Measurements from ENCODE around the gene XNDC1N. TPM values are rescaled to one million over a fixed set of nuclear protein-coding genes. Genes with fewer than 3 reads are reported as not detected.
"Not testable (repeated sequence)": the region's sequence is repeated elsewhere in the genome, so short reads cannot be mapped to it uniquely, and the experiment has no call there.

The XNDC1N gene
- polyA plus RNA-seq, 1 donor from 2014 or later: 3.3 TPM

GRCh38 chr11:71911986-71912340 lies 16.4 kb downstream of the XNDC1N start:
- not testable (repeated sequence) for H3K4me1 Mint-ChIP-seq, H3K4me3 Mint-ChIP-seq, H3K27me3 Mint-ChIP-seq, H3K27ac Mint-ChIP-seq, H3K9me3 Mint-ChIP-seq, H3K36me3 Mint-ChIP-seq

GRCh38 chr11:71911321-71911985 lies 16.9 kb downstream of the XNDC1N start:
- not testable (repeated sequence) for H3K4me3 Mint-ChIP-seq, H3K4me1 Mint-ChIP-seq, H3K9me3 Mint-ChIP-seq, H3K36me3 Mint-ChIP-seq, H3K27me3 Mint-ChIP-seq
- H3K27ac Mint-ChIP-seq: peak overlapping the region in 1 of 3 donors; percentile 65

GRCh38 chr11:71910775-71911174 lies 17.6 kb downstream of the XNDC1N start:
- not testable (repeated sequence) for H3K4me1 Mint-ChIP-seq, H3K27ac Mint-ChIP-seq, H3K36me3 Mint-ChIP-seq, H3K9me3 Mint-ChIP-seq, H3K27me3 Mint-ChIP-seq, H3K4me3 Mint-ChIP-seq

- Mint-ChIP-seq H3K4me3 (no peak overlapping the region), H3K27ac (no peak overlapping the region), H3K36me3 (peaks cover 9% of the 10 kb centered on the region), H3K4me1 (no peaks in the 10 kb centered on the region), H3K9me3 (no peaks in the 10 kb centered on the region), H3K27me3 (no peaks in the 10 kb centered on the region)
Observed at GRCh38 chr11:71908218-71908617, 20.2 kb downstream of the XNDC1N start.

- H3K27me3 Mint-ChIP-seq, H3K4me3 Mint-ChIP-seq, H3K27ac Mint-ChIP-seq, H3K4me1 Mint-ChIP-seq, H3K9me3 Mint-ChIP-seq: not testable (repeated sequence)
- peaks cover 26% of the 10 kb centered on the region for H3K36me3 Mint-ChIP-seq
Observed at GRCh38 chr11:71901137-71901536, 27.3 kb downstream of the XNDC1N start.

- no peaks in the 10 kb centered on the region for H3K4me1 Mint-ChIP-seq
- H3K9me3 Mint-ChIP-seq: peaks cover 0 to 2% (median 0%) of the 10 kb centered on the region in 3 donors
- no peak overlapping the region for H3K4me3 Mint-ChIP-seq
- no peaks in the 10 kb centered on the region for H3K27me3 Mint-ChIP-seq
- no peak overlapping the region for H3K27ac Mint-ChIP-seq
- peaks cover 16% of the 10 kb centered on the region for H3K36me3 Mint-ChIP-seq
Observed at GRCh38 chr11:71895961-71896360, 32.4 kb downstream of the XNDC1N start.

- H3K27me3 Mint-ChIP-seq, H3K9me3 Mint-ChIP-seq, H3K4me1 Mint-ChIP-seq, H3K4me3 Mint-ChIP-seq, H3K27ac Mint-ChIP-seq: not testable (repeated sequence)
- H3K36me3 Mint-ChIP-seq: peaks cover 15% of the 10 kb centered on the region
Observed at GRCh38 chr11:71889181-71889872, 39.1 kb downstream of the XNDC1N start.

GRCh38 chr11:71888335-71889010 lies 39.9 kb downstream of the XNDC1N start:
- peaks cover 12% of the 10 kb centered on the region for H3K36me3 Mint-ChIP-seq
- H3K4me1 Mint-ChIP-seq, H3K27me3 Mint-ChIP-seq, H3K9me3 Mint-ChIP-seq, H3K4me3 Mint-ChIP-seq: not testable (repeated sequence)
- peak overlapping the region in 1 of 3 donors; percentile 67 for H3K27ac Mint-ChIP-seq

- H3K9me3 Mint-ChIP-seq, H3K27ac Mint-ChIP-seq, H3K27me3 Mint-ChIP-seq, H3K4me3 Mint-ChIP-seq, H3K36me3 Mint-ChIP-seq, H3K4me1 Mint-ChIP-seq: not testable (repeated sequence)
Observed at GRCh38 chr11:71885806-71886205, 42.6 kb downstream of the XNDC1N start.

Other genes starting within 250 kb of the XNDC1N start
- gene DEFB108B, start 95.4 kb downstream of the XNDC1N start, polyA plus RNA-seq: not detected
- not detected for gene DEFB131B, start 50.1 kb downstream of the XNDC1N start, polyA plus RNA-seq
- 13.6 TPM for gene RNF121, start 452 bp upstream of the XNDC1N start, polyA plus RNA-seq
- 41.5 TPM for gene IL18BP, start 70.3 kb upstream of the XNDC1N start, polyA plus RNA-seq
- 66.6 TPM for gene NUMA1, start 151.9 kb upstream of the XNDC1N start, polyA plus RNA-seq
- 4.1 TPM for gene LRRC51, start 152.3 kb upstream of the XNDC1N start, polyA plus RNA-seq
- gene LAMTOR1, start 174.7 kb upstream of the XNDC1N start, polyA plus RNA-seq: 111 TPM
- gene TOMT, start 177.3 kb upstream of the XNDC1N start, polyA plus RNA-seq: not detected
- gene ANAPC15, start 184.1 kb upstream of the XNDC1N start, polyA plus RNA-seq: 68.5 TPM
- gene FOLR3, start 207.1 kb upstream of the XNDC1N start, polyA plus RNA-seq: not detected